ENCODE data around the gene SAT2. TPM values are rescaled to one million over a fixed set of nuclear protein-coding genes. Genes with fewer than 3 reads are reported as not detected.
A peak's percentile ranks its signal among the peaks of the same experiment; 100 is the strongest.

Gene SAT2
- total RNA-seq, 1 experiment from 2014 or later, result 66.8 TPM

DNA sequence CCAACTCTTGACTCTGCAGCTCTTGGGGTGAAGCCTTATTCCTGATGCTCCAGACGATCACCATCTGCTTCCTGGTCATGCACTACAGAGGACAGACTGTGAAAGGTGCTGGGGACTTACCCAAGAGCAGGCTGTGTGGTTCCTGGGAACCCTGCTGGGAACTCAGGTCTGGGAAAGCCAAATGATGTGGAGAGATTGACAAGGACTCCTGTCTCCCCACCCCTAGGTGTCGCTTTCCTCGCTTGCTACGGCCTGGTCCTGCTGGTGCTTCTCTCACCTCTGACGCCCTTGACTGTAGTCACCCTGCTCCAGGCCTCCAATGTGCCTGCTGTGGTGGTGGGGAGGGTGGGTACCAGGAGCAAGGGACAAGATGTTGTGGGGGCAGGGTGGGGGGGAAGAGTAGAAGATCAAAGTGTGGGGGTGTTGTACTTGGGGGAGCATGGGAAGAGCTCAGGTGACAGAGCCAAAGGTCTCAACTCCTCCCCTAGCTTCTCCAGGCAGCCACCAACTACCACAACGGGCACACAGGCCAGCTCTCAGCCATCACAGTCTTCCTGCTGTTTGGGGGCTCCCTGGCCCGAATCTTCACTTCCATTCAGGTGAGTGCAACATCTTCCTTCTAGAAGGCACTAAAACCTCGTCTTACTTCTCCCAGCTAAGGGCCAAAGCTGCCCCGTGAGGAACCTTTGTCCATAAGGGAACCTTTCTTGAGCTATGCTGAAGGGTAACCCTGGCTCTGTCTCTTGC, 40.8 kb downstream of the SAT2 start:
- ChIA-PET POLR2A (interaction anchor here (0.5 to 14.9 kb wide), 8 partner anchors 9 to 282 kb away, joined by 3 to 303 read pairs (median 28); partner anchors contain the start of genes CD68, FXR2, SAT2 and TP53), CTCF (interaction anchor here (0.6 to 7.7 kb wide), 20 partner anchors 9 to 541 kb away, joined by 3 to 89 read pairs (median 4); partner anchors contain the start of genes CD68, FXR2, SENP3 and TMEM102)
- Mint-ChIP-seq H3K27ac (ENCODE audit: low read depth, unreplicated experiment) (peak overlapping the region; percentile 86), H3K9me3 (ENCODE audit: unreplicated experiment) (no peaks in the 10 kb centered on the region), H3K4me1 (ENCODE audit: insufficient read depth, unreplicated experiment) (peaks cover 47% of the 10 kb centered on the region), H3K4me3 (ENCODE audit: unreplicated experiment) (peak overlapping the region; percentile 76), H3K27me3 (ENCODE audit: insufficient read depth, unreplicated experiment) (no peaks in the 10 kb centered on the region), H3K36me3 (ENCODE audit: insufficient read depth, unreplicated experiment) (peaks cover 30% of the 10 kb centered on the region)
- TF ChIP-seq, protein P1, sequence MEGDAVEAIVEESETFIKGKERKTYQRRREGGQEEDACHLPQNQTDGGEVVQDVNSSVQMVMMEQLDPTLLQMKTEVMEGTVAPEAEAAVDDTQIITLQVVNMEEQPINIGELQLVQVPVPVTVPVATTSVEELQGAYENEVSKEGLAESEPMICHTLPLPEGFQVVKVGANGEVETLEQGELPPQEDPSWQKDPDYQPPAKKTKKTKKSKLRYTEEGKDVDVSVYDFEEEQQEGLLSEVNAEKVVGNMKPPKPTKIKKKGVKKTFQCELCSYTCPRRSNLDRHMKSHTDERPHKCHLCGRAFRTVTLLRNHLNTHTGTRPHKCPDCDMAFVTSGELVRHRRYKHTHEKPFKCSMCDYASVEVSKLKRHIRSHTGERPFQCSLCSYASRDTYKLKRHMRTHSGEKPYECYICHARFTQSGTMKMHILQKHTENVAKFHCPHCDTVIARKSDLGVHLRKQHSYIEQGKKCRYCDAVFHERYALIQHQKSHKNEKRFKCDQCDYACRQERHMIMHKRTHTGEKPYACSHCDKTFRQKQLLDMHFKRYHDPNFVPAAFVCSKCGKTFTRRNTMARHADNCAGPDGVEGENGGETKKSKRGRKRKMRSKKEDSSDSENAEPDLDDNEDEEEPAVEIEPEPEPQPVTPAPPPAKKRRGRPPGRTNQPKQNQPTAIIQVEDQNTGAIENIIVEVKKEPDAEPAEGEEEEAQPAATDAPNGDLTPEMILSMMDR (IDR thresholded peaks at IDR 0.05; ENCODE audit: unreplicated experiment), result peak; percentile 60
- DNase-seq (ENCODE audit: unreplicated experiment), result peak; percentile 88
- intact Hi-C loops (cut with micrococcal nuclease), result loop anchor here (1.0 kb wide), 2 partner anchors 15 to 101 kb away; partner anchors contain the start of gene WRAP53
- no TSS peak for BruUV-seq (replicated peaks)

GRCh38 chr17:7583253-7584109, 44.1 kb downstream of the SAT2 start, which contains the start of gene MPDU1:
Gene MPDU1 (plus strand): TSS chr17:7583852. CDS start chr17:7583863, 11 bp downstream.
- peaks cover 56% of the 10 kb centered on the region for H3K4me1 Mint-ChIP-seq (ENCODE audit: insufficient read depth, unreplicated experiment)

DNA sequence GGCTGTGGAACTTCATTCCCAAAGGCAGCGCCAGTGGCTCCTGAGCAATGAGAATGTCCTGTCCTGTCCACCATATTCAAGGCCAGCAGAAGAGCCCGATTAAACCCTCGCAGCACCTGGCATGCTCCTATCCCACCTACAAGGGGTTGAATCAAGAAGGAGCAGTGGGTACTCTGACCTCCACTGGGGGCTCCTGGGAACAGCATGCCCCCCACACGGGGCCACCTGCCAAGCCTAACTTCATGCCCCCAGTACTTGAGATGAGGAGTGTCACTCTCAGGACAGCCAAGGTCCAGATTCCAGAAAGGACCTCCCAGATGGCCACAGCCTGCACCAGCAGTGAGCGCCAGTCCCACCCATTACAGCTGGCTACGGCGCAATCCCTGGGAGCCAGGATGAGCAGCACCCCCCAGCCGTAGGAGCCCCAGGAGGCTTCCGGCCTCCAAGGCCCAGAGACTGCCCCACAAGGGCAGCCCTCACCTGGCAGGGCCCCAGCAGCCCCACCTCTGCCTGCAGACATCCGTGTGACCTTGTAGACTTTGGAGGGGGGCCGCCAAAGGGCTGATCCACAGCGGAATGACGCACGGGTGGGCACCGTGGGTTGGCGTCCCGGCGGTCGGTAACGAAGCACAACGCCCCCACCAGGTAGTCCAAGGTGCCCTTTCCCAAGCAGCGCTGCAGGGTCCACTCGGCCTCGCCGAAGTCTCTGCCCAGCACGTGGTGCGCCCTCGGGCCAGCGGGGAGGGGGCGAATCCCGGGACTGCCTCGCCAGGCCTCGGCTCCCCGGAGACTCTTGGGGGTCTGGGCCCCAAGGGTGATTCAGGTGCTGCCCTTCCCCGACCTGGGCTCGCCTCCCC, 45.0 kb downstream of the SAT2 start:
- Mint-ChIP-seq H3K27ac (ENCODE audit: low read depth, unreplicated experiment) (peak overlapping the region; percentile 100), H3K36me3 (ENCODE audit: insufficient read depth, unreplicated experiment) (peaks cover 54% of the 10 kb centered on the region), H3K9me3 (ENCODE audit: unreplicated experiment) (no peaks in the 10 kb centered on the region), H3K4me3 (ENCODE audit: unreplicated experiment) (peak overlapping the region; percentile 93), H3K4me1 (ENCODE audit: insufficient read depth, unreplicated experiment) (peaks cover 53% of the 10 kb centered on the region), H3K27me3 (ENCODE audit: insufficient read depth, unreplicated experiment) (no peaks in the 10 kb centered on the region)
- ChIA-PET CTCF (interaction anchor here (0.6 to 7.7 kb wide), 4 partner anchors 8 to 103 kb away, joined by 3 to 89 read pairs (median 12); partner anchors contain the start of genes TP53 and WRAP53), POLR2A (interaction anchor here (0.7 to 14.9 kb wide), 16 partner anchors 5 to 362 kb away, joined by 3 to 303 read pairs (median 10); partner anchors contain the start of genes CD68, FXR2, MPDU1 and POLR2A)
- intact Hi-C loops (cut with micrococcal nuclease), result no loop called here
- no peak for DNase-seq (ENCODE audit: unreplicated experiment)
- BruUV-seq (replicated peaks), result no TSS peak
- TF ChIP-seq, protein P1 (IDR thresholded peaks at IDR 0.05; ENCODE audit: unreplicated experiment), result no peak

More at GRCh38 chr17:7583253-7584109, 44.1 kb downstream of the SAT2 start, which contains the start of gene MPDU1:
- H3K36me3 Mint-ChIP-seq (ENCODE audit: insufficient read depth, unreplicated experiment), result peaks cover 45% of the 10 kb centered on the region
- ChIA-PET CTCF (interaction anchor here (0.6 to 7.7 kb wide), 5 partner anchors 8 to 1339 kb away, joined by 3 to 89 read pairs (median 3); partner anchors contain the start of genes SAT2, TP53 and WRAP53), POLR2A (interaction anchor here (0.7 to 14.9 kb wide), 24 partner anchors 8 to 548 kb away, joined by 3 to 303 read pairs (median 5); partner anchors contain the start of genes CD68, FXR2, NEURL4 and POLR2A)
- peak within 1 kb of the TSS; percentile 100 for H3K27ac Mint-ChIP-seq (ENCODE audit: low read depth, unreplicated experiment)
- TF ChIP-seq, protein P1 (IDR thresholded peaks at IDR 0.05; ENCODE audit: unreplicated experiment), result no peak
- H3K27me3 Mint-ChIP-seq (ENCODE audit: insufficient read depth, unreplicated experiment), result no peaks in the 10 kb centered on the region
- BruUV-seq (replicated peaks), result TSS peak; percentile 70
- intact Hi-C loops (cut with micrococcal nuclease), result no loop called here
- DNase-seq (ENCODE audit: unreplicated experiment), result peak; percentile 98
- H3K4me3 Mint-ChIP-seq (ENCODE audit: unreplicated experiment), result peak within 1 kb of the TSS; percentile 93
- no peaks in the 10 kb centered on the region for H3K9me3 Mint-ChIP-seq (ENCODE audit: unreplicated experiment)

All from MCF 10A (cell line).